Measurements from ENCODE around the gene MYOT.

Gene MYOT

DNA sequence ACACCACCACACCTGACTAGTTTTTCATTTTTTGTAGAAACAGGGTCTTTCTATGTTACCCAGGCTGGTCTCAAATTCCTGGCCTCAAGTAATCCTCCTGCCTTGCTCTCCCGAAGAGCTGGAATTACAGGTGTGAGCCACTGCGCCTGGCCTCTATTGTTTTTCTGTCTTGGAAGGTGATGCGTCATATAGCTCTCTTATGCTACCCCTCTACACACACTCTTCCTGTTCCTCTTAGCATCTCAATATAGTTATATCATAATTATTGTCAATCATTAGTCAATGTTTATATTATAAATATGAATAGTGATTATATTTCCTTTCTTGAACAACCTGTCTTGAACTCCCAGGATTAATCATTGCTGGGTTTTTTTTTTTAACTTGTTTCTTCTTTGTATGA is 28.9 kb downstream of the MYOT start:
- Histone ChIP-seq H3K9me3 (ENCODE audit: low read depth, low read length) (no peaks in the 10 kb centered on the region), H3K36me3 (ENCODE audit: insufficient read depth, low read length) (no peaks in the 10 kb centered on the region), H3K9ac (ENCODE audit: insufficient read length) (no peak overlapping the region), H3K4me3 (no peak overlapping the region), H3K27ac (no peak overlapping the region)
- TF ChIP-seq EZH2 (IDR thresholded peaks at IDR 0.05): no peak
- TF ChIP-seq FOXP2 (optimal IDR thresholded peaks at IDR 0.05; ENCODE audit: control extremely low read depth, extremely low read length, insufficient read depth): no peak
- no peak for TF ChIP-seq POLR2AphosphoS5 (IDR thresholded peaks at IDR 0.05; ENCODE audit: borderline replicate concordance, low read depth, low read length)
- DNase-seq (ENCODE audit: low read depth, low spot score): no peak

DNA sequence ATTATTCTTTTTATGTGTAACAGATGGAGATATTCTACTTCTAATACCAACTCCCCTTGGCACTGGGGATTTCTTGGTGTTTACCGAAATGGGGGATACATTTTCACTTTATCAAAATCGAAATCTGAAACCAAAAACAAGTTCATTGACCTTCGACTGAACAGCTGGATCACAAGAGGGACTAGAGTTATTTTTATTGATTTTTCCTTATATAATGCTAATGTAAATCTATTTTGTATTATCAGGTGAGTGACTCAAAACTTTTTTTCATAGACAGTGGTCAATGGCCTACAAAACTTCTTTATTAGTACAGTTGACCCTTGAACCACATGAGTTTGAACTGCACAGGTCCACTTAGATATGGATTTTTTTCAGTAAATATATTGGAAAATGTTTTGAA is 31.8 kb downstream of the MYOT start:
- H3K9me3 ChIP-seq (ENCODE audit: low read depth, low read length): no peaks in the 10 kb centered on the region
- H3K27ac ChIP-seq: no peak overlapping the region
- H3K9ac ChIP-seq (ENCODE audit: insufficient read length): no peak overlapping the region
- no peak overlapping the region for H3K4me3 ChIP-seq
- DNase-seq (ENCODE audit: low read depth, low spot score): no peak
- TF ChIP-seq POLR2AphosphoS5 (IDR thresholded peaks at IDR 0.05; ENCODE audit: borderline replicate concordance, low read depth, low read length) (no peak), EZH2 (IDR thresholded peaks at IDR 0.05) (no peak), FOXP2 (optimal IDR thresholded peaks at IDR 0.05; ENCODE audit: control extremely low read depth, extremely low read length, insufficient read depth) (no peak)
- no peaks in the 10 kb centered on the region for H3K36me3 ChIP-seq (ENCODE audit: insufficient read depth, low read length)

DNA sequence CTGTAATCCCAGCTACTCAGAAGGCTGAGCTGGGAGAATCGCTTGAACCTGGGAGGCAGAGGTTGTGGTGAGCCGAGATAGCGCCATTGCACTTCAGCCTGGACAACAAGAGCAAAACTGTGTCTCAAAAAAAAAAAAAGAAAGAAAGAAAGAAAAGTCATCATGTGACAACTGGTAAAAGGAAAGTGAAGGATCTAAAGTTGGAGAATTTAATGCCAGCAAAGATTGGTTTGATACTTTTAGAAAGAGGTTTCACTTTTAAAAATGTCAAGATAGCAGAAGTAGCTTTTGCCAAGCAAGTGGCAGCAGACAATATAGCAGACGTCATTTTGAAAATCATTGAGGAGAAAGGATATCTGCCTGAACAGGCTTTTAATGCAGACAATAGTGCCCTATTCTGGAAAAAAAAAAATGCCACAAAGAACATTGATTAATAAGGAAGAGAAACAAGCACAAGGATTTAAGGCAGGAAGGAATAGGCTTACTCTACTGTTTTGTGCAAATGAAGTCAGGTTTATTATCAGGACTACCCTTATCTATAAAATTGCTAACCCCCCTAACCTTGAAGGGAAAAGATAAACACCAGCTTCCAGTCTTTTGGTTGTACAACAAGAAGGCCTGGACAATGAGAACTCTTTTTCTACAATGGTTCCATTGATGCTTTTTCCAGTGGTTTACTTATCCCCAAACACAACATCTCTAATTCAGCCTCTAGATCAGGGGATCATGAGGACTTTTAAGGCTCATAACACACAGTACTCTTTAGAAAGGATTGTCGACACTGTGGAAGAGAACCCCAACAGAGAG is 33.6 kb downstream of the MYOT start:
- Histone ChIP-seq H3K4me3 (no peak overlapping the region), H3K9me3 (ENCODE audit: low read depth, low read length) (no peaks in the 10 kb centered on the region), H3K27ac (no peak overlapping the region), H3K36me3 (ENCODE audit: insufficient read depth, low read length) (no peaks in the 10 kb centered on the region), H3K9ac (ENCODE audit: insufficient read length) (no peak overlapping the region)
- DNase-seq (ENCODE audit: low read depth, low spot score): no peak
- no peak for TF ChIP-seq FOXP2 (optimal IDR thresholded peaks at IDR 0.05; ENCODE audit: control extremely low read depth, extremely low read length, insufficient read depth)
- TF ChIP-seq EZH2 (IDR thresholded peaks at IDR 0.05): no peak
- TF ChIP-seq POLR2AphosphoS5 (IDR thresholded peaks at IDR 0.05; ENCODE audit: borderline replicate concordance, low read depth, low read length): no peak

DNA sequence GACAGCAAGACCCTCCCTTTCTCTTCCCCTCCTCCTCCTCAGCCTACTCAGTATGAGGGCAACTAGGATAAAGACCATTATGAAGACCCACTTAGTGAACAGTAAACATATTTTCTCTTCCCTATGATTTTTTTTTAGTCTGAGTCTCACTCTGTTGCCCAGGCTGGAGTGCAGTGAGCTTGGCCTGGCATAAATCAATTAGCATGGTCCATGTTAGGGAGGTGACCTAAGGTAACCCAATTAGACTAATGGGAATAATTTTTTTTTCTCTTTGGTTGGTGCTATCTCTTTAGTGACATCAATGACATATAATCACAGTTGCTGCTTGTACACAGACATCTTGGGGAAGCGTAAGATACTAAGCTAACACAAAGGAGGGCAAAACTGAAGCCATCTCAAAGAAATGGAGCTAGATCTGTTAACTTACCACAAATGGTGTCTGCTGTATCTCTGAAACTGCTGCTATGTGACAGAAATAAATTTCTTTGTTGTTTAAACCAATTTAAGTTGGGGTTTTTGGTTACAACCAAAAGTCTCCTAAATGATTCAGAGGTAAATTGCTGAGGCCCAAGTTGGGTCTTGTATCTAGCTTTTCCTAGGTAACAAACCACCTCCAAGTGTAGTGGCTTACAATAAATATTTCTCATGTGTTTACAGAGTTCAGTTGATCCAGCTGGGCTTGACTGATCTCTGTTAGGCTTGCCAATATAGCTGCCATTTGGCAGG is 34.9 kb downstream of the MYOT start:
- no peak overlapping the region for H3K27ac ChIP-seq
- H3K36me3 ChIP-seq (ENCODE audit: insufficient read depth, low read length): no peaks in the 10 kb centered on the region
- H3K9ac ChIP-seq (ENCODE audit: insufficient read length): no peak overlapping the region
- H3K4me3 ChIP-seq: no peak overlapping the region
- no peak for DNase-seq (ENCODE audit: low read depth, low spot score)
- H3K9me3 ChIP-seq (ENCODE audit: low read depth, low read length): no peaks in the 10 kb centered on the region
- TF ChIP-seq POLR2AphosphoS5 (IDR thresholded peaks at IDR 0.05; ENCODE audit: borderline replicate concordance, low read depth, low read length): no peak
- no peak for TF ChIP-seq EZH2 (IDR thresholded peaks at IDR 0.05)
- no peak for TF ChIP-seq FOXP2 (optimal IDR thresholded peaks at IDR 0.05; ENCODE audit: control extremely low read depth, extremely low read length, insufficient read depth)

DNA sequence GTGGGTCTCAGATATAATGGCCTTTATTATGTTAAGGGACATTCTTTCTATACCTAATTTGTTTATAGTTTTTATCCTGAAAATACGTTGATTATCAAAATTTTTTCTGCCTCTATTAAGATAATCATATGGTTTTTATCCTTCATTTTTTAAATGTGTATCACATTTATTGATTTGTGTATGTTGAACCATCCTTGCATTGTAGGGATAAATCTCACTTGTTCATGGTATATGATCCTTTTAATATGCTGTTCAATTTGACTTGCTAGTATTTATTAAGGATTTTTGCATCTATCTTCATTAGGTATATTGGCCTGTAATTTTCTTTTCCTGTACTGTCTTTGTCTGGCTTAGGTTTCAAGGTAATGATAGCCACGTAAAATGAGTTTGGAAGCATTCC is 47.1 kb downstream of the MYOT start:
- H3K9ac ChIP-seq (ENCODE audit: insufficient read length): no peak overlapping the region

DNA sequence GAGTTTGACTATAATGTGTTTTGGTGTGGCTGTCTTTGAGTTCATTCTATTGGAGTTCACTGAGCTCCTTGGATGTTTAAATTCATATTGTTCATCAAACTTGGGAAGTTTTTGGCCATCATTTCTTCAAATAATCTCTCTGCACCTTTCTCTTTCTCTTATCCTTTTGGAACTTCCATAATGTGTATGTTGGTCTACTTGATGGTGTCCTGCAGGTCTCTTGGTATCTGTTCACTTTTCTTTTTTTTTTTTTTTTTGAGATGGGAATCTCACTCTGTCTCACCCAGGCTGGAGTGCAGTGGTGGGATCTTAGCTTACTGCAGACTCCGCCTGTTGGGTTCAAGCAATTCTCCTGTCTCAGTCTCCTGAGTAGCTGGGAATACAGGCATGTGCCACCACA is 49.3 kb downstream of the MYOT start:
- H3K9ac ChIP-seq (ENCODE audit: insufficient read length): no peak overlapping the region
- no peak for DNase-seq (ENCODE audit: low read depth, low spot score)
- no peak overlapping the region for H3K4me3 ChIP-seq
- H3K36me3 ChIP-seq (ENCODE audit: insufficient read depth, low read length): no peaks in the 10 kb centered on the region
- H3K9me3 ChIP-seq (ENCODE audit: low read depth, low read length): no peaks in the 10 kb centered on the region; the same call in 1 of the 2 replicates
- H3K27ac ChIP-seq: no peak overlapping the region
- TF ChIP-seq POLR2AphosphoS5 (IDR thresholded peaks at IDR 0.05; ENCODE audit: borderline replicate concordance, low read depth, low read length) (no peak), FOXP2 (optimal IDR thresholded peaks at IDR 0.05; ENCODE audit: control extremely low read depth, extremely low read length, insufficient read depth) (no peak), EZH2 (IDR thresholded peaks at IDR 0.05) (no peak)

More for the DNA sequence above, 47.1 kb downstream of the MYOT start:
- Histone ChIP-seq H3K36me3 (ENCODE audit: insufficient read depth, low read length) (no peaks in the 10 kb centered on the region), H3K27ac (no peak overlapping the region), H3K4me3 (no peak overlapping the region), H3K9me3 (ENCODE audit: low read depth, low read length) (no peaks in the 10 kb centered on the region; the same call in 1 of the 2 replicates)
- DNase-seq (ENCODE audit: low read depth, low spot score): no peak
- TF ChIP-seq FOXP2 (optimal IDR thresholded peaks at IDR 0.05; ENCODE audit: control extremely low read depth, extremely low read length, insufficient read depth): no peak
- no peak for TF ChIP-seq EZH2 (IDR thresholded peaks at IDR 0.05)
- TF ChIP-seq POLR2AphosphoS5 (IDR thresholded peaks at IDR 0.05; ENCODE audit: borderline replicate concordance, low read depth, low read length): no peak

DNA sequence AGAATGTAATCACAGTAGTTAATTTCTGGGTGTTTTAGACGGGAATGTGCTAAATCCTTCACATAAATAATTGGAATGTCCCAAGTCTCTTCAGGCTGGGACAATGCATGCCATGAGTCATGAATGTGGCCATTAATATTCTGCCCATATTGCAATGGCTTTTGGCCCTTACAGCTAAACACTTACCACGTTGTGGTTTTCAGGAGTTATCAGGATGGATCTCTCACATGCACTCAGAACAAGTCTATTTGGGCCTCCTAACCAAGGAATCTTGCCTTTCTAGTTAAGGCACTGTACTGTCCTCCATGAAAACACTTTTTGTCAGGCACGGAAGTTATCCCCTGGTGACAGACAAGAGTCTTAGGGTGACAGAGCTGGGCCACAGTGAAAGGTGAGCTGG is 54.3 kb downstream of the MYOT start:
- no peak for DNase-seq (ENCODE audit: low read depth, low spot score)
- Histone ChIP-seq H3K36me3 (ENCODE audit: insufficient read depth, low read length) (no peaks in the 10 kb centered on the region), H3K4me3 (no peak overlapping the region), H3K27ac (no peak overlapping the region), H3K9ac (ENCODE audit: insufficient read length) (no peak overlapping the region), H3K9me3 (ENCODE audit: low read depth, low read length) (no peaks in the 10 kb centered on the region; the same call in 1 of the 2 replicates)
- no peak for TF ChIP-seq FOXP2 (optimal IDR thresholded peaks at IDR 0.05; ENCODE audit: control extremely low read depth, extremely low read length, insufficient read depth)
- TF ChIP-seq POLR2AphosphoS5 (IDR thresholded peaks at IDR 0.05; ENCODE audit: borderline replicate concordance, low read depth, low read length): no peak
- no peak for TF ChIP-seq EZH2 (IDR thresholded peaks at IDR 0.05)

DNA sequence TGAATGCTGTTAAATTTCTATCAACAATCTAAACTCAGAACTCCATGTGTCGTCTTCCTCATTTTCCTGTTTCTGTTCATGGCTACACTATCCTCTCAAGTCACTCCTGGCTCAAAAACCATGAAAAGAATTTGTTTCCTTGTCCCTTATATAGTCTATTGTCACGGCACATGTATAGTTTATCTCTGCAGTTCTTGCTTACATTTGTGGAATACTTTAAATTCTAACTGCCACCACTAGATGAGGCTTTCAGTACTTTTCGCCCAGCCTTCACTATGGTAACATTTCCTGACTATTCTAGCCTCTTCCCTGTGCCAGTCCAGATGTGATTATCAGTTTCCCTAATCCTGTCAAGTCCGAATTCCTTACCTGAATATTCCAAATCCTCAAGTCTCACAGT is 56.2 kb downstream of the MYOT start:
- Histone ChIP-seq H3K9ac (ENCODE audit: insufficient read length) (no peak overlapping the region), H3K36me3 (ENCODE audit: insufficient read depth, low read length) (no peaks in the 10 kb centered on the region), H3K9me3 (ENCODE audit: low read depth, low read length) (no peaks in the 10 kb centered on the region), H3K4me3 (no peak overlapping the region), H3K27ac (no peak overlapping the region)
- no peak for TF ChIP-seq POLR2AphosphoS5 (IDR thresholded peaks at IDR 0.05; ENCODE audit: borderline replicate concordance, low read depth, low read length)
- no peak for TF ChIP-seq EZH2 (IDR thresholded peaks at IDR 0.05)
- TF ChIP-seq FOXP2 (optimal IDR thresholded peaks at IDR 0.05; ENCODE audit: control extremely low read depth, extremely low read length, insufficient read depth): no peak
- DNase-seq (ENCODE audit: low read depth, low spot score): no peak
